Loucy (cell line): ENCODE results near the gene NAA20.

ENCODE experiments used
- H2AFZ ChIP-seq: fragments of 200-600 bp; sonication (generic); 2 replicates; pipeline ENCODE4 v1.6.0; 2016; ENCODE audit warnings: antibody characterized with exemption, mild to moderate bottlenecking, low read length, moderate library complexity
- H3F3A ChIP-seq: fragments of 200-600 bp; 2 replicates; pipeline ENCODE4 v1.6.0; 2016; ENCODE audit warnings: antibody characterized with exemption, low read depth, mild to moderate bottlenecking
- H3K27me3 ChIP-seq: fragments of 200-600 bp; sonication (generic); 2 replicates; pipeline ENCODE4 v1.6.1; 2014; ENCODE audit warnings: low read length, mild to moderate bottlenecking; ENCODE audit not compliant: insufficient read depth, poor library complexity, severe bottlenecking
- H3K36me3 ChIP-seq: fragments of 200-600 bp; sonication (generic); 2 replicates; pipeline ENCODE4 v1.6.1; 2016; ENCODE audit warnings: low read length; ENCODE audit not compliant: insufficient read depth
- H3K4me1 ChIP-seq: fragments of 200-600 bp; sonication (generic); 2 replicates; pipeline ENCODE4 v1.5.1; 2014; ENCODE audit warnings: low read length, mild to moderate bottlenecking; ENCODE audit not compliant: insufficient read depth, poor library complexity, severe bottlenecking
- H3K4me2 ChIP-seq: fragments of 200-600 bp; sonication (generic); 2 replicates; pipeline ENCODE4 v1.6.0; 2014; ENCODE audit warnings: antibody characterized with exemption, low read length, low read depth, mild to moderate bottlenecking; ENCODE audit not compliant: poor library complexity, severe bottlenecking
- H3K4me3 ChIP-seq: fragments of 200-600 bp; sonication (generic); 2 replicates; pipeline ENCODE4 v1.5.1; 2014; ENCODE audit warnings: low read length, mild to moderate bottlenecking, mixed read lengths; ENCODE audit not compliant: poor library complexity, severe bottlenecking
- H3K79me2 ChIP-seq: fragments of 200-600 bp; sonication (generic); 2 replicates; pipeline ENCODE4 v1.6.1; 2014; ENCODE audit warnings: low read length; ENCODE audit not compliant: insufficient read depth
- H3K9ac ChIP-seq: fragments of 200-600 bp; sonication (generic); 2 replicates; pipeline ENCODE4 v1.6.0; 2014; ENCODE audit warnings: mild to moderate bottlenecking, low read depth, low read length, moderate library complexity; ENCODE audit not compliant: poor library complexity, severe bottlenecking
- H3K9me2 ChIP-seq: fragments of 200-600 bp; sonication (generic); replicated peaks from 2 replicates; pipeline ENCODE4 v1.6.1; 2016; ENCODE audit warnings: low read depth, low read length, mixed read lengths
- H3K9me3 ChIP-seq: fragments of 200-600 bp; sonication (generic); 2 replicates; pipeline ENCODE4 v1.6.1; 2014; ENCODE audit warnings: mild to moderate bottlenecking, antibody characterized with exemption, low read length, low read depth; ENCODE audit not compliant: insufficient read depth
- H4K20me1 ChIP-seq: fragments of 200-600 bp; sonication (generic); 2 replicates; pipeline ENCODE4 v1.6.0; 2014; ENCODE audit warnings: antibody characterized with exemption, low read length, mild to moderate bottlenecking; ENCODE audit not compliant: insufficient read depth, poor library complexity, severe bottlenecking
- EZH2phosphoT487 ChIP-seq: fragments of 200-600 bp; IDR thresholded peaks from 2 replicates; pipeline ENCODE4 v1.6.1; 2018; ENCODE audit warnings: antibody characterized with exemption, mild to moderate bottlenecking, moderate library complexity, borderline replicate concordance
- TF ChIP-seq, protein P1 (sequence below): fragments of 200-600 bp; sonication (generic); conservative IDR thresholded peaks from 2 replicates; pipeline ENCODE4 v1.5.1; 2014; ENCODE audit warnings: mild to moderate bottlenecking, antibody characterized with exemption, low read length

NAA20 gene

DNA sequence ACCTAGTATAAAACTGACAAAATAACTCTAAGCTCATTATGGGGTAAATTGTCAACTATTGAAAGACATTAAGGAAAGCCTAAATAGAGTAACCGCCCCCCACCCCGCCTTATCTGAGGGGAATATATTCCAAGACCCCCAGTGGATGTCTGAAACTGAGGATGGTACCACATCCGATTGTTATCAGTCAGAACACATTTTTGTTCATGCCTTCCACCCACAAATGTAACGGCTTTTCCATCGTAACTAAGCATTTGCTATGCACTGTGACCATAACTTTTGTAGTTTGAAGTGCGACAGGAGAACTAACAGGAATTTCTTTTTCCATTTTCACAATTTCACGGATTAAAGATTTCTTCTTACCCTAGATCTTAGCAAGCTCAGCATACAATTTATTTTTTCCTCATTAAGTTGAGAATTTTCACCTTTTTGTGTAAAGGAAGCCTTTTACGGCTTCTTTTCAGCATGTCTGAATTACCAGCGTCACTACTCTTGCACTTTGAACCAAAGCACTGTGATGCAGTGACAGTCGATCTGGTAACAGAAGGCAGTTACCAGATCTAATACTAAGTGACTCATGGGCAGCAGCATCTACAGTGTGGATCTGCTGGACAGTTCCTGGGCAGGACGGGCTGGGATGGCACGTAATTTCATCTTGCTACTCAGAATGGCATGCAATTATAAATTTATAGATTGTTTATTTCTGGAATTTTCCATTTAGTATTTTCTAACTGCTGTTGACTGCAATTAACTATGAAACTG is 47.0 kb downstream of the NAA20 start:
- peaks cover 15% of the 10 kb centered on the region; the same call in 1 of the 2 replicates for H3F3A ChIP-seq
- H3K4me1 ChIP-seq, result peaks cover 66% of the 10 kb centered on the region

DNA sequence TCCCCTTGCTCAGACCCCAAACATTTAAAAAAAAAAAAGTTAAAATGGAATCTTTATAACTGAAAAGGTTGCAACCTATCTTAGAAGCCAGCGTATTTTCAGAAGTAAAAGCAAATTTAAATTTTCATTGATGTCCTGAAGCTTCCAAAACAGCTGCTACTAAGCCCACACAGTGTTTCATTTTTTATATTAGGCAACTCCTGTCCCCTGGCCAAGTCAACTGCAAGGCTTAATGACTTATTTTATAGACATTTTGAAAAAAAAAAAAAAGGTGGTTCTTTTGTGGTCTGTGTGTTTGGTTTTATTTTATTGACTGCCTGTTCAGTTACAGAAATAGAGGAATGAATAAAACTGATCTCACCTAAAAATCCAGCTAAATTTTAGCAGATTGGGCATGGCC is 48.2 kb downstream of the NAA20 start:
- peaks cover 67% of the 10 kb centered on the region for H3K4me1 ChIP-seq
- H3K9me2 ChIP-seq, result no peaks in the 10 kb centered on the region
- no peak overlapping the region for H2AFZ ChIP-seq
- H3K27me3 ChIP-seq, result no peaks in the 10 kb centered on the region
- H3K9me3 ChIP-seq, result no peaks in the 10 kb centered on the region
- H3K4me2 ChIP-seq, result peak overlapping the region; percentile 77
- no peaks in the 10 kb centered on the region for H3K36me3 ChIP-seq
- TF ChIP-seq EZH2phosphoT487, result no peak
- TF ChIP-seq, protein P1, sequence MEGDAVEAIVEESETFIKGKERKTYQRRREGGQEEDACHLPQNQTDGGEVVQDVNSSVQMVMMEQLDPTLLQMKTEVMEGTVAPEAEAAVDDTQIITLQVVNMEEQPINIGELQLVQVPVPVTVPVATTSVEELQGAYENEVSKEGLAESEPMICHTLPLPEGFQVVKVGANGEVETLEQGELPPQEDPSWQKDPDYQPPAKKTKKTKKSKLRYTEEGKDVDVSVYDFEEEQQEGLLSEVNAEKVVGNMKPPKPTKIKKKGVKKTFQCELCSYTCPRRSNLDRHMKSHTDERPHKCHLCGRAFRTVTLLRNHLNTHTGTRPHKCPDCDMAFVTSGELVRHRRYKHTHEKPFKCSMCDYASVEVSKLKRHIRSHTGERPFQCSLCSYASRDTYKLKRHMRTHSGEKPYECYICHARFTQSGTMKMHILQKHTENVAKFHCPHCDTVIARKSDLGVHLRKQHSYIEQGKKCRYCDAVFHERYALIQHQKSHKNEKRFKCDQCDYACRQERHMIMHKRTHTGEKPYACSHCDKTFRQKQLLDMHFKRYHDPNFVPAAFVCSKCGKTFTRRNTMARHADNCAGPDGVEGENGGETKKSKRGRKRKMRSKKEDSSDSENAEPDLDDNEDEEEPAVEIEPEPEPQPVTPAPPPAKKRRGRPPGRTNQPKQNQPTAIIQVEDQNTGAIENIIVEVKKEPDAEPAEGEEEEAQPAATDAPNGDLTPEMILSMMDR, result no peak
- no peaks in the 10 kb centered on the region for H4K20me1 ChIP-seq
- peak overlapping the region; percentile 56 for H3K9ac ChIP-seq
- H3K79me2 ChIP-seq, result no peaks in the 10 kb centered on the region
- peaks cover 8% of the 10 kb centered on the region; the same call in 1 of the 2 replicates for H3F3A ChIP-seq
- peak overlapping the region; percentile 62 for H3K4me3 ChIP-seq

More for the DNA sequence above, 47.0 kb downstream of the NAA20 start:
- H3K79me2 ChIP-seq, result no peaks in the 10 kb centered on the region
- no peaks in the 10 kb centered on the region for H3K9me2 ChIP-seq
- H3K4me3 ChIP-seq, result peak overlapping the region; percentile 62
- H3K9me3 ChIP-seq, result no peaks in the 10 kb centered on the region
- H3K4me2 ChIP-seq, result peak overlapping the region; percentile 77
- no peaks in the 10 kb centered on the region for H3K36me3 ChIP-seq
- no peaks in the 10 kb centered on the region for H4K20me1 ChIP-seq
- no peaks in the 10 kb centered on the region for H3K27me3 ChIP-seq
- 0 out of 2 replicates have a peak overlapping the region, but pooled peaks have one; percentile 19 for H2AFZ ChIP-seq
- H3K9ac ChIP-seq, result peak overlapping the region; percentile 56
- TF ChIP-seq EZH2phosphoT487, result no peak
- TF ChIP-seq, protein P1, result no peak

DNA sequence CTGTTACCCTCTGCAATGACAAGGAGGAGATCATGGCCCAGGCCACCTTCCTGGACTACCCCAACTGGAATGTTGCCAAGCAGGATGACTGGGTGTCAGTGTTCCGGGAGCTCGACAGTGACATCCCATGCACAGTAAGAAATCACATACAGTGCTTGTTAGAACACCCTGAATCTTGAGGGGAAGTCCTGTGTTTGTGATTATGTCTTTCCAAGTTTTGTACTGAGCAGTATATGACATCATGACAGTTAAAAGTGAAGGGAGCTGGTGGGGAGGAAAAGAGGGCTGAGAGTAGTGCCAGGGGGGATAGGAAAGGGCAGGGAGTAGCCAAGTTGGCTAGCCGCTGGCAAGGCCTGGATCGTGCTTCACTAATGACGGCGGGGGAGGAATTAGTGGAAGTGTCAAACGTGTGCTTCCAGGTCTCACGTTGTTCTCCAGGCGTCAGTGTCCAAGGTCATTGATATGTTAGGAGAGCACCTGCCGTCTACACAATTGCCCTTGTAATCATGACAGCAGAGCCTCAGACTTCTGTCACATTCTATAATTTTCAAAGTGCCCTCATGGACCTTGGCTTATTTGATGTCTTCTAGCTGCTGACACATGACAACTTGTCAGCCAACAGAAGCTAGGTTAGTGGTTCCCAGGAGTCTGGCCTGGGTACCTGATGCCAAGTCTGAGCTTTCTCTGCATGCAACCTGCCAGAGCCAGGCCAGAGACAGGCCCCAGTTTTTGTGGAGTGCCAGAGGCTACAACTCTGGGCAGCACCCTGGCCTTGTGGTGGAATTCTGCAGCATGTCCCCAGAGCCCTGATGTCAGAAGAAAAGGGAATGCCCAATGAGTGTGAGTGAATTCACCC is 53.9 kb downstream of the NAA20 start:
- H3K36me3 ChIP-seq, result no peaks in the 10 kb centered on the region
- H3K4me2 ChIP-seq, result no peak overlapping the region
- peaks cover 20% of the 10 kb centered on the region for H3K4me1 ChIP-seq
- H2AFZ ChIP-seq, result no peak overlapping the region
- no peaks in the 10 kb centered on the region for H3F3A ChIP-seq
- H3K27me3 ChIP-seq, result no peaks in the 10 kb centered on the region
- H3K79me2 ChIP-seq, result no peaks in the 10 kb centered on the region
- H3K9me2 ChIP-seq, result no peaks in the 10 kb centered on the region
- H3K9me3 ChIP-seq, result no peaks in the 10 kb centered on the region
- H3K4me3 ChIP-seq, result no peak overlapping the region
- H4K20me1 ChIP-seq, result no peaks in the 10 kb centered on the region
- TF ChIP-seq EZH2phosphoT487, result no peak
- TF ChIP-seq, protein P1, result no peak
- H3K9ac ChIP-seq, result no peak overlapping the region
